HG03565 (cell line): Measurements from ENCODE around the gene SHISA6.

Experiments
- ATAC-seq: cut with Tn5 transposase; IDR thresholded peaks from one replicate; pipeline ENCODE4 v1.9.1; 2021; ENCODE audit warnings: mild to moderate bottlenecking, moderate library complexity; ENCODE audit not compliant: unreplicated experiment

SHISA6 gene

GRCh38 chr17:11240841-11241610, at the start of gene SHISA6:
TSS of gene SHISA6 (plus strand) at chr17:11241213.
- no peak for ATAC-seq

GRCh38 chr17:11195801-11196200, 45.2 kb upstream of the SHISA6 start:
- no peak for ATAC-seq

- no peak for ATAC-seq
These were observed 36.0 kb upstream of the SHISA6 start for GRCh38 chr17:11204991-11205390.

GRCh38 chr17:11205659-11206058, 35.4 kb upstream of the SHISA6 start:
- no peak for ATAC-seq

GRCh38 chr17:11209906-11210305, 31.1 kb upstream of the SHISA6 start:
- ATAC-seq = no peak

GRCh38 chr17:11212792-11213191, 28.2 kb upstream of the SHISA6 start:
- ATAC-seq = no peak

GRCh38 chr17:11216976-11217375, 24.0 kb upstream of the SHISA6 start:
- no peak for ATAC-seq

GRCh38 chr17:11221196-11221595, 19.8 kb upstream of the SHISA6 start:
- ATAC-seq = no peak

- no peak for ATAC-seq
These were observed 19.3 kb upstream of the SHISA6 start for GRCh38 chr17:11221721-11222120.

- ATAC-seq = no peak
These were observed 2.3 kb upstream of the SHISA6 start for GRCh38 chr17:11238705-11239104.

- no peak for ATAC-seq
These were observed 1.5 kb upstream of the SHISA6 start for GRCh38 chr17:11239379-11239970.

- no peak for ATAC-seq
These were observed 772 bp upstream of the SHISA6 start for GRCh38 chr17:11240041-11240840.

GRCh38 chr17:11241611-11242226, 706 bp downstream of the SHISA6 start:
- no peak for ATAC-seq

- ATAC-seq = no peak
These were observed 1.4 kb downstream of the SHISA6 start for GRCh38 chr17:11242411-11242810.

GRCh38 chr17:11244776-11245175, 3.8 kb downstream of the SHISA6 start:
- no peak for ATAC-seq

GRCh38 chr17:11245187-11245586, 4.2 kb downstream of the SHISA6 start:
- ATAC-seq = no peak

- no peak for ATAC-seq
These were observed 4.8 kb downstream of the SHISA6 start for GRCh38 chr17:11245791-11246190.

GRCh38 chr17:11250161-11250560, 9.1 kb downstream of the SHISA6 start:
- no peak for ATAC-seq

GRCh38 chr17:11251561-11252107, 10.6 kb downstream of the SHISA6 start:
- no peak for ATAC-seq

- ATAC-seq = no peak
These were observed 11.1 kb downstream of the SHISA6 start for GRCh38 chr17:11252146-11252545.

- ATAC-seq = no peak
These were observed 15.9 kb downstream of the SHISA6 start for GRCh38 chr17:11256877-11257276.
